ENCODE results near the gene EFHD2.
"Not testable (repeated sequence)": the region's sequence is repeated elsewhere in the genome, so short reads cannot be mapped to it uniquely, and the experiment has no call there.

Gene EFHD2

GRCh38 chr1:15430787-15431570 is 21.3 kb downstream of the EFHD2 start:
- peak; percentile 71 to 74 for DNase-seq (ENCODE audit: low read depth in 2 of 2)

- no peak for DNase-seq (ENCODE audit: low read depth in 2 of 2)
Observed at GRCh38 chr1:15431571-15431948, 21.9 kb downstream of the EFHD2 start.

GRCh38 chr1:15432324-15432723 is 22.6 kb downstream of the EFHD2 start:
- DNase-seq (ENCODE audit: low read depth in 2 of 2): no peak

GRCh38 chr1:15433471-15433870 is 23.8 kb downstream of the EFHD2 start:
- no peak for DNase-seq (ENCODE audit: low read depth in 2 of 2)

- DNase-seq (ENCODE audit: low read depth in 2 of 2): not testable (repeated sequence)
Observed at GRCh38 chr1:15434739-15435138, 25.1 kb downstream of the EFHD2 start.

- DNase-seq (ENCODE audit: low read depth in 2 of 2): no peak
Observed at GRCh38 chr1:15435239-15436077, 25.8 kb downstream of the EFHD2 start.

GRCh38 chr1:15436881-15437442 is 27.3 kb downstream of the EFHD2 start:
- no peak for DNase-seq (ENCODE audit: low read depth in 2 of 2)

GRCh38 chr1:15439325-15439724 is 29.6 kb downstream of the EFHD2 start:
- DNase-seq (ENCODE audit: low read depth in 2 of 2): no peak

GRCh38 chr1:15440357-15440756 is 30.7 kb downstream of the EFHD2 start:
- no peak for DNase-seq (ENCODE audit: low read depth in 2 of 2)

GRCh38 chr1:15441247-15441646 is 31.6 kb downstream of the EFHD2 start:
- no peak for DNase-seq (ENCODE audit: low read depth in 2 of 2)

- DNase-seq (ENCODE audit: low read depth in 2 of 2): no peak
Observed at GRCh38 chr1:15442119-15442518, 32.4 kb downstream of the EFHD2 start.

GRCh38 chr1:15442759-15443158 is 33.1 kb downstream of the EFHD2 start:
- DNase-seq (ENCODE audit: low read depth in 2 of 2): no peak

- no peak for DNase-seq (ENCODE audit: low read depth in 2 of 2)
Observed at GRCh38 chr1:15443281-15443680, 33.6 kb downstream of the EFHD2 start.

GRCh38 chr1:15444468-15445389 is 35.0 kb downstream of the EFHD2 start:
- DNase-seq (ENCODE audit: low read depth in 2 of 2): no peak

- DNase-seq (ENCODE audit: low read depth in 2 of 2): no peak
Observed at GRCh38 chr1:15445390-15446122, 35.9 kb downstream of the EFHD2 start.

- DNase-seq (ENCODE audit: low read depth in 2 of 2): no peak
Observed at GRCh38 chr1:15446212-15446611, 36.5 kb downstream of the EFHD2 start.

GRCh38 chr1:15448877-15449462 is 39.3 kb downstream of the EFHD2 start:
- no peak for DNase-seq (ENCODE audit: low read depth in 2 of 2)

- no peak for DNase-seq (ENCODE audit: low read depth in 2 of 2)
Observed at GRCh38 chr1:15449567-15449966, 39.9 kb downstream of the EFHD2 start.

- no peak for DNase-seq (ENCODE audit: low read depth in 2 of 2)
Observed at GRCh38 chr1:15451014-15451722, 41.5 kb downstream of the EFHD2 start.

GRCh38 chr1:15452216-15452615 is 42.5 kb downstream of the EFHD2 start:
- no peak for DNase-seq (ENCODE audit: low read depth in 2 of 2)

Data from stimulated activated CD4-positive, alpha-beta T cell treated with anti-CD3 and anti-CD28 coated beads, Interleukin-1b, Interleukin-23, amount 100 ng/mL, for 4 hours (primary cell).